ENCODE data around the gene CCL1.
"Not testable (repeated sequence)": the region's sequence is repeated elsewhere in the genome, so short reads cannot be mapped to it uniquely, and the experiment has no call there.

Gene CCL1

DNA sequence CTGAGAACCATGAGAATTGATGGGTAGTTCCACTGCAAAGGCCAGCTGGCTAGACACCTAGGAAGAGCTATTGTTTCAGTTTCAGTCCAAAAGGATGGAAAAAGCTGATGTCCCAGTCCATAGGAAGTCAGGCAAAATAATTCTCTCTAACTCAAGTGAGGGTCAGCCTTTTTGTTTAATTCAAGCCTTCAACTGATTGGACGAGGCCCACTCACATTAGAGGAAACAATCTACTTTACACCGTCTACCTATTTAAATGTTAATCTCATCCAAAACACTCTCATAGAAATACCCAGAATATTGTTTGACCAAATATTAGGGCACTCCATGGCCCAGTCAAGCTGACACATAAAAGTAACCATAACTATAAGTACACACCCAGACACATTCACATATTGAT, 21.1 kb downstream of the CCL1 start:
- H3K79me1 ChIP-seq (ENCODE audit: low read length), result no peaks in the 10 kb centered on the region
- no peak overlapping the region for H2BK12ac ChIP-seq (ENCODE audit: low read length)
- H3K14ac ChIP-seq (ENCODE audit: low read length), result no peak overlapping the region
- H2BK120ac ChIP-seq (ENCODE audit: insufficient read depth, low read length, poor library complexity), result no peak overlapping the region
- H2AFZ ChIP-seq (ENCODE audit: insufficient read depth, low read length, poor library complexity), result no peak overlapping the region
- no peak overlapping the region for H3K4ac ChIP-seq (ENCODE audit: low read depth, low read length)
- no peak overlapping the region for H3K9ac ChIP-seq (ENCODE audit: low read length)
- no peak overlapping the region for H4K8ac ChIP-seq (ENCODE audit: low read depth, low read length)
- no peak overlapping the region for H3K4me2 ChIP-seq (ENCODE audit: low read length)
- no peaks in the 10 kb centered on the region for H3K4me1 ChIP-seq (ENCODE audit: control insufficient read depth in 1 of 2, insufficient read depth in 2 of 2, low read length in 2 of 2)
- H2BK5ac ChIP-seq (ENCODE audit: low read depth, low read length, poor library complexity), result no peak overlapping the region
- DNase-seq, result no peak
- no peaks in the 10 kb centered on the region for H3K36me3 ChIP-seq (ENCODE audit: control insufficient read depth in 1 of 2, insufficient read depth in 2 of 2, low read length in 2 of 2)
- H3K27ac ChIP-seq (ENCODE audit: low read depth, low read length), result no peak overlapping the region
- H3K18ac ChIP-seq (ENCODE audit: low read length), result no peak overlapping the region
- no peaks in the 10 kb centered on the region for H3K9me3 ChIP-seq (ENCODE audit: insufficient read depth, low read depth, low read length)
- H2AK5ac ChIP-seq (ENCODE audit: low read length), result no peak overlapping the region
- no peaks in the 10 kb centered on the region for H3K27me3 ChIP-seq (ENCODE audit: insufficient read depth, low read length)
- no peaks in the 10 kb centered on the region for H3K79me2 ChIP-seq (ENCODE audit: control insufficient read depth, insufficient read depth, low read length, poor library complexity)
- no peak overlapping the region for H4K91ac ChIP-seq (ENCODE audit: low read depth, low read length)
- no peak overlapping the region for H3K23ac ChIP-seq (ENCODE audit: low read length)
- H3K4me3 ChIP-seq (ENCODE audit: low read depth, low read length), result no peak overlapping the region
- no peak overlapping the region for H4K12ac ChIP-seq (ENCODE audit: low read depth, low read length)
- WGBS (ENCODE audit: extremely low coverage, insufficient coverage, insufficient read length), result no CpG with 5 or more reads among the region's 2 CpGs

GRCh38 chr17:34339138-34339770, 23.8 kb downstream of the CCL1 start:
- Histone ChIP-seq H3K36me3 (ENCODE audit: control insufficient read depth in 1 of 2, insufficient read depth in 2 of 2, low read length in 2 of 2) (no peaks in the 10 kb centered on the region), H2BK5ac (ENCODE audit: low read depth, low read length, poor library complexity) (no peak overlapping the region), H4K12ac (ENCODE audit: low read depth, low read length) (no peak overlapping the region), H3K4ac (ENCODE audit: low read depth, low read length) (no peak overlapping the region), H3K27ac (ENCODE audit: low read depth, low read length) (no peak overlapping the region), H3K79me2 (ENCODE audit: control insufficient read depth, insufficient read depth, low read length, poor library complexity) (no peaks in the 10 kb centered on the region), H3K27me3 (ENCODE audit: insufficient read depth, low read length) (no peaks in the 10 kb centered on the region), H4K8ac (ENCODE audit: low read depth, low read length) (no peak overlapping the region), H2AK5ac (ENCODE audit: low read length) (no peak overlapping the region), H3K4me2 (ENCODE audit: low read length) (no peak overlapping the region), H3K79me1 (ENCODE audit: low read length) (no peaks in the 10 kb centered on the region), H4K91ac (ENCODE audit: low read depth, low read length) (no peak overlapping the region), H2AFZ (ENCODE audit: insufficient read depth, low read length, poor library complexity) (no peak overlapping the region), H3K18ac (ENCODE audit: low read length) (no peak overlapping the region), H3K9ac (ENCODE audit: low read length) (no peak overlapping the region), H2BK120ac (ENCODE audit: insufficient read depth, low read length, poor library complexity) (no peak overlapping the region), H3K4me1 (ENCODE audit: control insufficient read depth in 1 of 2, insufficient read depth in 2 of 2, low read length in 2 of 2) (no peaks in the 10 kb centered on the region), H3K9me3 (ENCODE audit: insufficient read depth, low read depth, low read length) (no peaks in the 10 kb centered on the region), H3K14ac (ENCODE audit: low read length) (no peak overlapping the region), H3K4me3 (ENCODE audit: low read depth, low read length) (no peak overlapping the region), H3K23ac (ENCODE audit: low read length) (no peak overlapping the region), H2BK12ac (ENCODE audit: low read length) (no peak overlapping the region)
- no CpG with 5 or more reads among the region's 3 CpGs for WGBS (ENCODE audit: extremely low coverage, insufficient coverage, insufficient read length)
- no peak for DNase-seq

DNA sequence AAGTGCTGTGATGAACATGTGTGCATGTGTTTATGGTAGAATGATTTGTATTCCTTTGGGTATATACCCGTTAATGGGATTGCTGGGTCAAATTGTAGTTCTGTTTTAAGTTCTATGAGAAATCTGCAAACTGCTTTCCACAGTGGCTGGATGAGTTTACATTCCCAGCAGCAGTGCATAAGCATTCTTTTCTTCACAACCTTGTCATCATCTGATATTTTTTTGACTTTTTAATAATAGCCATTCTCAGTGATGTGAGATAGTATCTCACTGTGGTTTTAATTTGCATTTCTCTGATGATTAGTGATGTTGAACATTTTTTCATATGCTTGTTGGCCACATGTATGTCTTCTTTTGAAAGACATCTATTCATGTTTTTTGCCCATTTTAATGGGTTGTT, 25.3 kb downstream of the CCL1 start:
- WGBS (ENCODE audit: extremely low coverage, insufficient coverage, insufficient read length), result no CpG with 5 or more reads among the region's 1 CpG
- no peak overlapping the region for H3K23ac ChIP-seq (ENCODE audit: low read length)

DNA sequence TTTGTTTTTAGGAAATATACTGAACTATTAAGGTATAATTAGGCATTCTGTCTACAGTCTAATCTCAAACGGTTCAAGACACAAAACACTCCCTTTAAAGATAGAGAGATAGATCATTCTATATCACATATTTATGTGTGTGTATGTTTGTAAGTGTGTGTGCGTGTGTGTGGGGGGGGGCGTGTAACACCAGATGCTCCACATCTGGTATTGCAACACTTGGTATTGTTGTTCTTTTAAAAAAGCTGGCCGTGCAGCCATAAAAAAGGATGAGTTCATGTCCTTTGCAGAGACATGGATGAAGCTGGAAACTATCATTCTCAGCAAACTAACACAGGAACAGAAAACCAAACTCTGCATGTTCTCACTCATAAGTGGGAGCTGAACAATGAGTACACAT, 35.5 kb downstream of the CCL1 start:
- not testable (repeated sequence) for H2AK5ac ChIP-seq (ENCODE audit: low read length); DNase-seq; H3K9ac ChIP-seq (ENCODE audit: low read length); H3K4ac ChIP-seq (ENCODE audit: low read depth, low read length); H3K79me1 ChIP-seq (ENCODE audit: low read length); H3K27ac ChIP-seq (ENCODE audit: low read depth, low read length); H3K23ac ChIP-seq (ENCODE audit: low read length); H3K36me3 ChIP-seq (ENCODE audit: control insufficient read depth in 1 of 2, insufficient read depth in 2 of 2, low read length in 2 of 2); H4K91ac ChIP-seq (ENCODE audit: low read depth, low read length); H3K18ac ChIP-seq (ENCODE audit: low read length); H4K8ac ChIP-seq (ENCODE audit: low read depth, low read length); H3K9me3 ChIP-seq (ENCODE audit: insufficient read depth, low read depth, low read length); H4K12ac ChIP-seq (ENCODE audit: low read depth, low read length); H3K79me2 ChIP-seq (ENCODE audit: control insufficient read depth, insufficient read depth, low read length, poor library complexity); H2AFZ ChIP-seq (ENCODE audit: insufficient read depth, low read length, poor library complexity); H3K27me3 ChIP-seq (ENCODE audit: insufficient read depth, low read length); H3K4me1 ChIP-seq (ENCODE audit: control insufficient read depth in 1 of 2, insufficient read depth in 2 of 2, low read length in 2 of 2); H3K14ac ChIP-seq (ENCODE audit: low read length); H3K4me3 ChIP-seq (ENCODE audit: low read depth, low read length); H2BK120ac ChIP-seq (ENCODE audit: insufficient read depth, low read length, poor library complexity); H3K4me2 ChIP-seq (ENCODE audit: low read length); H2BK5ac ChIP-seq (ENCODE audit: low read depth, low read length, poor library complexity); H2BK12ac ChIP-seq (ENCODE audit: low read length)
- whole genome bisulfite sequencing (ENCODE audit: extremely low coverage, insufficient coverage, insufficient read length), result no CpG with 5 or more reads among the region's 4 CpGs

More for the DNA sequence above, 25.3 kb downstream of the CCL1 start:
- H3K4me3 ChIP-seq (ENCODE audit: low read depth, low read length), result no peak overlapping the region
- no peaks in the 10 kb centered on the region for H3K79me1 ChIP-seq (ENCODE audit: low read length)
- no peaks in the 10 kb centered on the region for H3K27me3 ChIP-seq (ENCODE audit: insufficient read depth, low read length)
- H2AFZ ChIP-seq (ENCODE audit: insufficient read depth, low read length, poor library complexity), result no peak overlapping the region
- H3K79me2 ChIP-seq (ENCODE audit: control insufficient read depth, insufficient read depth, low read length, poor library complexity), result no peaks in the 10 kb centered on the region
- no peak overlapping the region for H4K8ac ChIP-seq (ENCODE audit: low read depth, low read length)
- H3K36me3 ChIP-seq (ENCODE audit: control insufficient read depth in 1 of 2, insufficient read depth in 2 of 2, low read length in 2 of 2), result no peaks in the 10 kb centered on the region
- H3K9ac ChIP-seq (ENCODE audit: low read length), result no peak overlapping the region
- no peak overlapping the region for H4K91ac ChIP-seq (ENCODE audit: low read depth, low read length)
- DNase-seq, result no peak
- H2BK120ac ChIP-seq (ENCODE audit: insufficient read depth, low read length, poor library complexity), result no peak overlapping the region
- no peak overlapping the region for H2AK5ac ChIP-seq (ENCODE audit: low read length)
- no peak overlapping the region for H2BK12ac ChIP-seq (ENCODE audit: low read length)
- no peak overlapping the region for H3K4ac ChIP-seq (ENCODE audit: low read depth, low read length)
- no peaks in the 10 kb centered on the region for H3K9me3 ChIP-seq (ENCODE audit: insufficient read depth, low read depth, low read length)
- H3K4me1 ChIP-seq (ENCODE audit: control insufficient read depth in 1 of 2, insufficient read depth in 2 of 2, low read length in 2 of 2), result no peaks in the 10 kb centered on the region
- no peak overlapping the region for H3K4me2 ChIP-seq (ENCODE audit: low read length)
- H3K27ac ChIP-seq (ENCODE audit: low read depth, low read length), result no peak overlapping the region
- H2BK5ac ChIP-seq (ENCODE audit: low read depth, low read length, poor library complexity), result no peak overlapping the region
- H3K14ac ChIP-seq (ENCODE audit: low read length), result no peak overlapping the region
- no peak overlapping the region for H4K12ac ChIP-seq (ENCODE audit: low read depth, low read length)
- no peak overlapping the region for H3K18ac ChIP-seq (ENCODE audit: low read length)

All from trophoblast cell (in vitro differentiated cells and primary cell).